Choroid plexus epithelial cell (primary cell): ENCODE data around the gene RNF169.
"Not testable (repeated sequence)": the region's sequence is repeated elsewhere in the genome, so short reads cannot be mapped to it uniquely, and the experiment has no call there.

Experiments
- DNase-seq: peaks from one replicate; pipeline ENCODE4 v3.0.0-alpha.2; 2010; ENCODE audit warnings: low read depth
- H3K4me3 ChIP-seq: 2 replicates; pipeline ENCODE4 v1.5.1; 2011; ENCODE audit warnings: low read depth, mild to moderate bottlenecking, control low read depth, low read length, moderate library complexity
- TF ChIP-seq, protein P1 (sequence below): conservative IDR thresholded peaks from 2 replicates; pipeline ENCODE4 v1.5.1; 2011; ENCODE audit warnings: low read depth, mild to moderate bottlenecking, control low read depth, inconsistent platforms, low read length, moderate library complexity

Gene RNF169

DNA sequence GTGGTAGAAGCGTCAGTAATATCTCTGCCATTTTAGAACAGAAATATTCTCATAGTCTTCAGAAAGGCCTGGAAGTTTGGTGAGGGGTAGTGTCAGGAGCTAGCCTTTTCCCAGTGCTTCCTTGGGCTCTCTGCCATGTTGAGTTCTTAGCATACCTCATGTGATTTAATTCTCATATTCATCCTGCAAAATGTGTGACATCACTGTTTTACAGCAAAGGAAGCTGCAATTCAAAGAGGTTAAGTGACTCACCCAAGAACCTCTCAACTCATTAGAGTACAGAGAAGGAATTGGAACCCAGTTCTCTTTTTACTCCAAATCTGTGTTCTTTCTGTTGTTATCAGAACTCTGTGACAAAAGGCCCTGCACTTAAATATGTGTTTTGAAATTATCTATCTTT is 72.1 kb downstream of the RNF169 start:
- TF ChIP-seq, protein P1, sequence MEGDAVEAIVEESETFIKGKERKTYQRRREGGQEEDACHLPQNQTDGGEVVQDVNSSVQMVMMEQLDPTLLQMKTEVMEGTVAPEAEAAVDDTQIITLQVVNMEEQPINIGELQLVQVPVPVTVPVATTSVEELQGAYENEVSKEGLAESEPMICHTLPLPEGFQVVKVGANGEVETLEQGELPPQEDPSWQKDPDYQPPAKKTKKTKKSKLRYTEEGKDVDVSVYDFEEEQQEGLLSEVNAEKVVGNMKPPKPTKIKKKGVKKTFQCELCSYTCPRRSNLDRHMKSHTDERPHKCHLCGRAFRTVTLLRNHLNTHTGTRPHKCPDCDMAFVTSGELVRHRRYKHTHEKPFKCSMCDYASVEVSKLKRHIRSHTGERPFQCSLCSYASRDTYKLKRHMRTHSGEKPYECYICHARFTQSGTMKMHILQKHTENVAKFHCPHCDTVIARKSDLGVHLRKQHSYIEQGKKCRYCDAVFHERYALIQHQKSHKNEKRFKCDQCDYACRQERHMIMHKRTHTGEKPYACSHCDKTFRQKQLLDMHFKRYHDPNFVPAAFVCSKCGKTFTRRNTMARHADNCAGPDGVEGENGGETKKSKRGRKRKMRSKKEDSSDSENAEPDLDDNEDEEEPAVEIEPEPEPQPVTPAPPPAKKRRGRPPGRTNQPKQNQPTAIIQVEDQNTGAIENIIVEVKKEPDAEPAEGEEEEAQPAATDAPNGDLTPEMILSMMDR: no peak
- no peak overlapping the region for H3K4me3 ChIP-seq
- peak; percentile 97 for DNase-seq

DNA sequence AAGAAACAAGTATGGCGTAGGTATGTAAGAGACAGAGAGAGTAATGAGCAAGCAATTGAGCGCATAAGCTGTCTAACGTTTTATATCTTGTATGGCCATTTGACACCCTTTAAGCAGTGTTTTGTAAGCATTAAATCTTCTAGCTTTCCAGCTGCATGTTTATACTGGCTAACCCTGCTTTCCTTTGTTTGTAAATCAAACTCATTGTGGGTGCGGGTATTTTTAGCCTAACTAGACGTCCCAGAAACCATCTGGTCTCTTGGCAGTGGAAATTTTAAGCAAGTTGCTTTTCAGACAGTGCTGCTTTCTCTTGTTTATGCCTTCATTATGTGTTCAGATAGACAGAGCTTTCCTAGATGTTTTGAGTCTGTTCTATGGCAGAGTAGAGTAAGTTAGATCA is 73.5 kb downstream of the RNF169 start:
- TF ChIP-seq, protein P1: no peak
- DNase-seq: peak; percentile 91
- H3K4me3 ChIP-seq: no peak overlapping the region

GRCh38 chr11:74824285-74824982 is 75.8 kb downstream of the RNF169 start:
- TF ChIP-seq, protein P1: no peak
- no peak overlapping the region for H3K4me3 ChIP-seq
- no peak for DNase-seq

DNA sequence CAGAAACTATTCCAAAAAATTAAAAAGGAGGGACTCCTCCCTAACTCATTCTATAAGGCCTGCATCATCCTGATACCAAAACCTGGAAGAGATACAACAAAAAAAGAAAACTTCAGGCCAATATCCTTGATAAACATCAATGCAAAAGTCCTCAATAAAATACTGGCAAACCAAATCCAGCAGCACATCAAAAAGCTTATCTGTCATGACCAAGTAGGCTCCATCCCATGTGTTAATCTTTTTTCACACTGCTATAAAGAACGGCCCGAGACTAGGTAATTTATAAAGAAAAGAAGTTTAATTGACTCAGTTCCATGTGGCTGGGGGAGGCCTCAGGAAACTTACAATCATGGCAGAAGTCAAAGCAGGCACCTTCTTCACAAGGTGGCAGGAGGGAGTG is 76.9 kb downstream of the RNF169 start:
- not testable (repeated sequence) for DNase-seq

DNA sequence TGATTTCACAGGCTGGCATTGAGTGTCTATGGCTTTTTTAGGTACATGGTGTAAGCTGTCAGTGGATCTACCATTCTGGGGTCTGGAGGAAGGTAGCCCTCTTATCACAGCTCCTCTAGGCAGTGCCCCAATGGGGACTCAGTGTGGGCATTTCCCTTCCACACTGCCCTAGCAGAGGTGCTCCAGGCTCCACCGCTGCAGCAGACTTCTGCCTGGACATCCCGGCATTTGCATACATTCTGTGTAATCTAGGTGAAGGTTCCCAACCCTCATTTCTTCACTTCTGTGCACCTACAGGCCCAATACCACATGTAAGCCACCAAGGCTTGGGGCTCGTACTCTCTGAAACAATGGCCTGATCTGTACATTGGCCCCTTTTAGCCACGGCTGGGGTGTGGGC is 78.3 kb downstream of the RNF169 start:
- no peak overlapping the region for H3K4me3 ChIP-seq
- no peak for DNase-seq
- TF ChIP-seq, protein P1: no peak

More for the DNA sequence above, 76.9 kb downstream of the RNF169 start:
- H3K4me3 ChIP-seq: not testable (repeated sequence)

DNA sequence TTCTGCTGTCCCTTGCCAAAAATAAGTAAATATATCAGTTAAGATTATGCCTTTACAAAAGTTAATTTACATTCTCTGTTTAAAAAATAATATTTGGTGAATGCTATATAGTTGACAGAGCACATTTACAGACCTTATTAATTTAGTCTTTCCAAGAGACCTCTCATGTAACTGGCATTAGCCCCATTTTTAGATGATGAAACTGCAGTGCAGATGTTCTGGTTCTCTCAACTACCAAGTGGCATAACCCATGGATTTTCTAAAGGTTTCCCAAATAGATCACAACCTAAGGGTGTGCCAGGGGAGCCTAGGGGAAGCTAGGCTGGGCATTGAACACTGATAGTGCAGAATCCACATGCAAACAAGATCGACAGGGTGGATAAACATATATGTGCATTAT is 88.5 kb downstream of the RNF169 start:
- DNase-seq: no peak
- TF ChIP-seq, protein P1: no peak
- H3K4me3 ChIP-seq: no peak overlapping the region

DNA sequence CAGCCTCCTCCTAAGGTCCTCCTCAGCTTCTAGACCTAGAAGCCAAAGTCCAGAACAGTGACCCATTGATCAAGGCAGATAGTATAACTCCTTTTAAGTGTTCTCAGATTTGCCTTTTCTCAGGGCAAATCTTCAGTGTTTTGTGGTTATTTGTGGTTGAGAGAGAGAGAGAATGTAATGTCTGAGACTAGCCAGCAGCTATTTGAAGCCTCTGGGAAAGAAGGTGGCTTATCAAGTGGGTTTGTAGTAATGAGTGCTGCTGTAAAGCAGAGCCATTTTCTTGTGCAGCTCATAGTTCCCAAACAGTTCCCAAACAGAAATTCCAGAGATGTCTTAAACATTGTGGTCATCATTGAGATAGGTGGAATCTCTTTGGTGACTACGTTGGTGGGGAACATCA is 89.5 kb downstream of the RNF169 start:
- no peak for DNase-seq
- H3K4me3 ChIP-seq: no peak overlapping the region

More for the DNA sequence above, 89.5 kb downstream of the RNF169 start:
- TF ChIP-seq, protein P1: no peak
